GM18505 (cell line): Measurements from ENCODE around the gene ING2.
A peak's percentile ranks its signal among the peaks of the same experiment; 100 is the strongest.
"Not testable (repeated sequence)": the region's sequence is repeated elsewhere in the genome, so short reads cannot be mapped to it uniquely, and the experiment has no call there.

Experiments used
- ATAC-seq: cut with Tn5 transposase; IDR thresholded peaks from one replicate; pipeline ENCODE4 v1.9.1; 2021; ENCODE audit not compliant: unreplicated experiment
- POLR2A ChIP-seq: IDR thresholded peaks from 4 replicates; pipeline ENCODE4 v1.6.1; 2011; ENCODE audit warnings: borderline replicate concordance; ENCODE audit not compliant: insufficient read depth, insufficient read length; ENCODE audit errors: extremely low read depth

Gene ING2, protein sequence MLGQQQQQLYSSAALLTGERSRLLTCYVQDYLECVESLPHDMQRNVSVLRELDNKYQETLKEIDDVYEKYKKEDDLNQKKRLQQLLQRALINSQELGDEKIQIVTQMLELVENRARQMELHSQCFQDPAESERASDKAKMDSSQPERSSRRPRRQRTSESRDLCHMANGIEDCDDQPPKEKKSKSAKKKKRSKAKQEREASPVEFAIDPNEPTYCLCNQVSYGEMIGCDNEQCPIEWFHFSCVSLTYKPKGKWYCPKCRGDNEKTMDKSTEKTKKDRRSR

DNA sequence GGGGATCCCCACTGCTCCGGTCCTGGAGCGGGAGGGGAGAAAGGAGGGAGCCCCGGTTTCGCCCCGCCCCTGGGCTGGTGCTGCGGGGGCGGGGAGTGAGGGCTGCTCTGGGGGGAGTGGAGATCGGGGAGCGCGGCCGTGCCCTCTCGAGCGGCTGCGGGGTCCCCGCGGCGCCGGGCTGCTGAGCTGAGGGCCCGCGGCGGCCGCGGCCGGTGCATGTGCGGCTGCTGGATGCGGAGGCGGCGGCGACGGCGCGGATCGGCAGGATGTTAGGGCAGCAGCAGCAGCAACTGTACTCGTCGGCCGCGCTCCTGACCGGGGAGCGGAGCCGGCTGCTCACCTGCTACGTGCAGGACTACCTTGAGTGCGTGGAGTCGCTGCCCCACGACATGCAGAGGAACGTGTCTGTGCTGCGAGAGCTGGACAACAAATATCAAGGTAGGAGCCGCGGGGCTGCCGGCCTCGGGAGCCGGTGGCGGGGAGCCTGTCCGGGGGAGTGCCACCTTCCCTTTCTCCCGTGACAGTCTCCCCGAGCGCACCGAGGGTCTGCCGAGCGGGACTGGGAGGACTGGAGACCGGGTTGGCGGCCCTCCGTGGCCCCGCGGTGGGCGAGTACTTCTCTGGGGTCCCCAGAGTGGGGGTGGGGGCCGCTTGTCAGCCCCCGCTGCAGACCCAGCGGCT lies at the start of gene ING2:
Gene ING2, plus strand, starts transcription at position 129 of the 681 bp plus-strand sequence. Its CDS starts 138 bp downstream, at position 267.
- peak; percentile 10 for TF ChIP-seq POLR2A
- peak; percentile 50 for ATAC-seq

DNA sequence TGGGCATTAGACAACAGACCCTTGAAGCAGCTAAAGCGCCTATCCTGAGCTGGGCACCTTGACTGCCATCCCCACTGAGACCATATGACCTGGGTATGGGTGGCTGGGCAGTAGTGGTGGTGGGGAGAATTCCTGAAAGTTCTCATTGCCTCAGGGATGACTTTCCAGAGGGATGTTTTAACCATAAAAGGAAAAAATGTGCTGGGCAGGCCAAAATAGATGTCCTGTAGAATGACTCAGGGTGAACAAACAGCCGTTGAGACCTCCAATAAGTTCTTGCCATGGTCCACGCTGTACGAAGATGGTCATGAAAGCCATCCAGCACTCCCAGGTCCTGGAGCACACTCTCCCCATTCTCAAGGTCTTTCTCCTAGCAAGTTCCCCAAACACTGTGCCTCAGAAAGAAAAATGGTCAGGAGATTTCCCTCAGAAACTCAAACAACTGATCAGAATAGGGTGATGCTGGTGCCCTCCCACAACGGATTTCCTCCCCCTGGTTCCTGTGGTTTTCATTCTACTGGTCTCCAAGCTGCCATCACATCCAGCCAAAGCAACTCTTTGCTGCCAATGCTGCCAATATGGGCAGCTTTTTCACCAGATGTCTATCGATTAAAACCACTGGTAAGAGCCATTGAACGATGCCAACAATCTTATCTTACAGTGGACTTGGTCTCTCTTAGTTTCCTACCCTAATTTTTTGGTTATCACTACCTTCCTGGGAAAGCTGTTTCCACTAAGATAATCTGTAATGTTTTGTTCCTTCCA lies 49.2 kb upstream of the ING2 start:
- no peak for TF ChIP-seq POLR2A
- no peak for ATAC-seq

DNA sequence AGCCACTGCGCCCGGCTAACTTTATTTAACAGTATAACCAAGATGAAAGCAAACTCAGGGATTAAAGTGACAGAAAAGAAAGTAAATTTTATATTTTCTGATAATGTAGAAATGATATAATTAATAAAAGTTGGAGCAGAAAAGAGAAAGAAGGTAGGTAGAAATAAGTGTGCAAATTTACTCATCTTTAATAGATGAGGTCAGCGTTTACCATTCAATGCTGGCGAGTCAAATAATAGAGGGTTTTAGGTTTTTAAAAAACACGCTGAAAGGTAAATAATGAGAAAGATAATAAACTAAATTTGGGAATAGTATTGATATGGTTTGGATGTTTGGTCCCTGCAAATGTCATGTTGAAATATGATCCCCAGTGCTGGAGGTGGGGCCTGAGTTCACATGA lies 46.9 kb upstream of the ING2 start:
- ATAC-seq: no peak
- TF ChIP-seq POLR2A: no peak

DNA sequence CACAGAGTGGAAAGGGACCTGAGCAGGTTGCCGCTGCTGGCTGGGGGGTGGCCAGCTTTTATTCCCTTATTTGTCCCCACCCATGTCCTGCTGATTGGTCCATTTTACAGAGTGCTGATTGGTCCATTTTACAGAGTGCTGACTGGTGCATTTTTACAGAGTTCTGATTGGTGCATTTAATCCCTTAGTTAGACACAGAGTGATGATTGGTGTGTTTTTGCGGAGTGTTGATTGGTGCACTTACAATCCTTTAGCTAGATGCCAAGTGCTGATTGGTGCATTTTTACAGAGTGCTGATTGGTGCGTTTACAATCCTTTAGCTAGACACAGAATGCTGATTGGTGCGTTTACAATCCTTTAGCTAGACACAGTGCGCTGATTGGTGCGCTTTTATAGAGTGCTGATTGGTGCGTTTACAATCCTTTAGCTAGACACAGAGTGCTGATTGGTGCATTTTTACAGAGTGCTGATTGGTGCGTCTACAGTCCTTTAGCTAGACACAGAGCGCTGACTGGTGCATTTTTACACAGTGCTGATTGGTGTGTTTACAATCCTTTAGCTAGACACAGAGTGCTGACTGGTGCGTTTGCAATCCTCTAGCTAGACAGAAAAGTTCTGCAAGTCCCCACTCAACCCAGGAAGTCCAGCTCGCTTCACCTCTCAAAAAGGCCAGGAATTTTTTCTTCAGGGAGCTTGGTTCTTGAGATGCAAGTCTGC lies 40.8 kb upstream of the ING2 start:
- ATAC-seq: not testable (repeated sequence)

DNA sequence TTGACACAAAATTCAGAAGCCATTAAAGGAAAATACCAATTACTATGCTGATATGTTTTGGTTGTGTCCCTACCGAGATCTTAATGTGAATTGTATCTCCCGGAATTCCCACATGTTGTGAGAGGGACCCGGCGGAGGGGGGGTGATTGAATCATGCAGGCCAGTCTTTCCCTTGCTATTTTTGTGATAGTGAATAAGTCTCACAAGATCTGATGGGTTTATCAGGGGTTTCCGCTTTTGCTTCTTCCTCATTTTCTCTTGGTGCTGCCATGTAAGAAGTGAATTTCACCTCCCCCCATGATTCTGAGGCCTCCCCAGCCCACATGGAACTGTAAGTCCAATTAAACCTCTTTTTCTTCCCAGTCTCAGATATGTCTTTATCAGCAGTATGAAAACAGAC lies 39.0 kb upstream of the ING2 start:
- ATAC-seq: not testable (repeated sequence)

DNA sequence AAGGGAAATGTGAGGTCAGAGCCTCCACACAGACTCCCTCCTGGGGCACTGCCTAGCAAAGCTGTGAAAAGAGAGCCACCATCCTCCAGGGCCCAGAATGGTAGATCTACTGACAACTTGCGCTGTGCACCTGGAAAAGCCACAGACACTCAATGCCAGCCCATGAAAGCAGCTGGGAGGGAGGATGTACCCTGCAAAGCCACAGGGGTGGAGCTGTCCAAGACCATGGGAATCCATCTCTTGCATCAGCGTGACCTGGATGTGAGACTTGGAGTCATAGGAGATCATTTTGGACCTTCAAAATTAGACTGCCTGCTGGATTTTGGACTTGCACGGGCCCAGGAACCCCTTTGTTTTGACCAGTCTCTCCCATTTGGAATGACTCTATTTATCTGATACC lies 37.6 kb upstream of the ING2 start:
- TF ChIP-seq POLR2A: no peak
- no peak for ATAC-seq

DNA sequence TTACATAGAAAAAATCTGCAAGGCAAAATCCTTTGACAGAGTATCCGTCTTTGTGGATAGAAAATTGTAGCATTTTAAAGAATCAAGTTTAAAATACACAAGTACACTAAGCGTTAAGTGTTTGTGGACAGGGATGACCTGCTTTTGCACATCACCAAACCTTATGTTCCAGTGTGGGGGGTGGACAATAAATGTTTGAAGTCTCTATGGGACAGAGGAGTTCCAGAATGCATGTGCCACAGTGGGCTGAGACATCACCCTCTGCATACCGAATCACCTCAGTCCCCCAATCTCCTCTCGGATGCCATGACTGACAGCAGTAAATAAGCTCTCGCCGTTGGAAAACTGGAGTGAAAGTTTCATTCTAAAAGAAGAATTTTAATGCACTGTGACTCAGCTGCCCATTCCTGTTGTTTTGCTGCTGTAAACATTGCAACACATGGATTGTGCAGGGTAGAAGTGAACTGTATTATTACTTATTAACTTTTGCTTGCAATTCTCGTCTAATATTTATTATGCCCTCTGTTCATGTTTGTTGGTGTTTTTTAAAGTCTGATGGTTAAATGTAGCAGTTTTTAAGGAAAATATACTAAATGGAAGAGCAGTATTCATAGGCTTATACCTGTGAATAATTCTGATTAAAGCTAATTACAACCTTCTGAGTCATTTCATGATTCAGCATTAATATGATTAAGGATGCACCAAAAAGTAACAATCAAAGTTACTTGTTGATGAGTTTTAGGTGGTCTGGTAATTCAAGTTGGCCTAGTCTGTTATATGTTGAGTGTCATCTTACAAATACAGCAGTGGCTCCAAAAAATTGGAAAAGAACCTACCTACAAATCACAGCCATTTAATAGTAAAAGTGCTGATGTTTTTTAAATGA lies 36.4 kb upstream of the ING2 start:
- no peak for ATAC-seq

DNA sequence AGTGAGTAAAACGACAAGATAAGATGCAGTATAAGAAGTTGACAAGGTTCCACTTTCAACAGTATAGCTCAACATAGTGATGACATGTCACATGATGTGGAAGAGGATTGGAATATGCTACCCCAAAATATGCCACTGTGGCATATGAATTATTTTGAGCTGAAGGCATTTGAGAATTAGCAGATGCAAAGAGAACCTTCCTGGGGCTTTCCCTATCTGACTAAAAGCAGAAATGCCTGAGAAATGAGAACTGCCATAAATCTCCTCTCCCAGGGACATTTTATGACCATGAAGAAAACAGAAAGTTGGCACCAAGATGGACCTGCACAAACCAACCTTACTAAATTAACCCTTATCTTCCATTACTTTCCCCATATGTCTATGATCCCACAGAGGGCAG lies 35.6 kb upstream of the ING2 start:
- ATAC-seq: no peak
- no peak for TF ChIP-seq POLR2A

More for the DNA sequence above, 36.4 kb upstream of the ING2 start:
- no peak for TF ChIP-seq POLR2A

DNA sequence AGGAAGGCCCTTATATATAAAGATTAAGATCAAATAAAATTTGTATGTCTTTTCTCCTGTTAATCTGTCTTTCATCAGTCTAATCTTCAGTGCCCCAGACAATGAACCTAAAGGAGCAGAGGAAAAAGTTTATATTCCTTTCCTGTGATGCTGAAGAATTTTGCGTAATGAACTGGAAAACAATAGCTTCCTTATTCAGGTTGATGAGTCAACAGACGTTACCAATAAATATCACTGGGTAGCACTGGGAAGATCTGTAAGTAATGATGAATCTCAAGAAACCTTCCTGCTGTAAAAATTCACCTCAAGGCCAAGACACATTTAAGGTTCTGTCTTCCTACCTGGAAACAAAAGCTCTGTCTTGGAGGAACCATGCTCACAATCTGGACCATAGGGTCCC lies 34.9 kb upstream of the ING2 start:
- no peak for ATAC-seq
- TF ChIP-seq POLR2A: no peak

DNA sequence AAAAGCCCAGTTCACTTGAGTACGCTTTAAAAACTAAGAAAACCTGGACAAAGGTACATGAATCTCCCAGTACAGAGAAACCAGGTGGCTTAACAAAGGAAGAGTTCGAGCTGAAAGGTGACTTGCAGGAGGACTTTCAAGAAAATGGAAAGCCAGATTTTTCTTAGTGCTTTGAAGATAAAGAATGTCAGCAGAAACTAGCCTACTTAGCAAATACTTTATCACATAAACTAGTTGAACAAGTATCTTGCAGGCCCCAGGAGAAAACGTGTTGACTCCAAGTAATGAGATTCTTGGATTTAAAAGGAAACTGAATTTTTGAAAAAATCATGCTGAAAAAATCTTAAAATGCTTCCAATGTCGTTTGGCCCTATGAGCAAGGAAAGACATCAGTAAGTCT lies 34.0 kb upstream of the ING2 start:
- ATAC-seq: no peak
- TF ChIP-seq POLR2A: no peak

DNA sequence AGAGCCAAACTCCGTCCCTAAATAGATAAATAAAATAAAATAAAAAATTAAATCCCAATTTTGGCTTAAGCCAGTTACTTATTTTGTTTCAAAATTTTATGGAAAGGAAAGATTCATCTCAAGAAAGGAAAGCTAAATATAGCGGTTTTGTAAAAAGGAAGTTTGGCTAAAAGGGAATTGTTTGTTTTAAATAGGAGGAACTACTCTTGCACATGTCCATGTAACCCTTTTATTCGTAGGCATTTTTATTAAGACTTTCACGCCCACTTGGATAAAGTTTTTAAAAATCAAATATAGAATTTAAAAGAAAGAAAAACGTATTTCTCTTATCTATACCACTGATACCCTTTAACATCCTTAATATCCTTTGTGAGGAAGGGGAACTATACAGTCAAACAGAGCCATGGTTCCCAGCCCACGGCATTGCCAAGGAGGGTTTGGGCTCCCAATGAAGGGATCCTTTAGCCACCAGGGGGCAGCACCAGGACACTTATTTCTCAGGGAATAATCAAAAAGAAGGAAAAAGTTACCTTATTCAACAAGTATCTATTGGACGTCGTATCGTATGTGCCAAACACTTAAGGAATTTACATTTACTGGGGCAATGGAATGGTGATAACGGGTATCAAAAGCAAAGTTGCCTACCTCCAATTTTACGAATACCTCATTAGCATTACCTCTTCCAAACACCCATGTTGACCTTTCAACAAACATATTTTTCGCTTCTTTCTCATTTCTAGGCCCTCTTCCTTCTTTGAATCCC lies 32.7 kb upstream of the ING2 start:
- TF ChIP-seq POLR2A: no peak
- peak; percentile 76 for ATAC-seq

DNA sequence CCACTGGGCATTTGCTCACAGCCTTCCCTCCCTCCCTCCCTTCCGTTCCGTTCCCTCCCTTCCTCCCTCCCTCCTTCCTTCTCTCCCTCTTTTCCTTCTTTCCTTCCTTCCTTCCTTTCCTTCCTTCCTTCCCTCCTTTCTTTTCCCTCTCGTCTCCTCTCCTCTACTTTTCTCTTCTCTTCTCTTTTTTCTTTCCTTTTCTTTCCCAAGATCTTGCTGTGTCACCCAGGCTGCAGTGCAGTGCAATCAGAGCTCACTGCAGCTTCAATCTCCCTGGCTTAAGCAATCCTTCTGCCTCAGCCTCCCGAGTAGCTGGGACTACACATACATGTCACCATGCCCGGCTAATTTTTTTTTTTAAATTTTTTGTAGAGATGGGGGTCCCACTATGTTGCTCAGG lies 26.7 kb upstream of the ING2 start:
- TF ChIP-seq POLR2A: no peak
- no peak for ATAC-seq
